GM12878 (cell line): ENCODE data around the gene NUDT1. TPM values are rescaled to one million over a fixed set of nuclear protein-coding genes. Genes with fewer than 3 reads are reported as not detected.

Source experiments
- BCL3 ChIP-seq: IDR thresholded peaks from 2 replicates; pipeline ENCODE4 v1.6.1; 2011; ENCODE audit warnings: borderline replicate concordance, low read depth, mild to moderate bottlenecking, moderate library complexity, low read length; ENCODE audit not compliant: insufficient read depth, poor library complexity, severe bottlenecking
- CBFB ChIP-seq: IDR thresholded peaks from 2 replicates; pipeline ENCODE4 v1.6.1; 2016; ENCODE audit warnings: antibody characterized with exemption, low read depth
- CBX3 ChIP-seq: fragments of 200-600 bp; sonication (generic); IDR thresholded peaks from 2 replicates; pipeline ENCODE4 v1.6.1; 2016; ENCODE audit warnings: low read depth, borderline replicate concordance
- CUX1 ChIP-seq: IDR thresholded peaks from 2 replicates; pipeline ENCODE4 v1.6.1; 2012; ENCODE audit warnings: improper control_type of control experiment, low read depth, low read length; ENCODE audit not compliant: insufficient replicate concordance
- E2F4 ChIP-seq: IDR thresholded peaks from 2 replicates; pipeline ENCODE4 v1.6.1; 2012; ENCODE audit warnings: low read depth, low read length, improper control_type of control experiment
- MXI1 ChIP-seq: fragments of 150-350 bp; IDR thresholded peaks from 2 replicates; pipeline ENCODE4 v1.6.1; 2011; ENCODE audit warnings: low read depth, mild to moderate bottlenecking, inconsistent platforms, low read length, improper control_type of control experiment
- ZBTB40 ChIP-seq: fragments of 450-650 bp; IDR thresholded peaks from 2 replicates; pipeline ENCODE4 v1.6.1; 2016; ENCODE audit warnings: mild to moderate bottlenecking, moderate library complexity, borderline replicate concordance
- polyA plus RNA-seq, 11 experiments: library from polyadenylated mRNA; depleted of rRNA in 4 of 11; unstranded in 6 of 11; stranded (reverse) in 5 of 11; fragments of >200 nt; fragmentation: Nextera tagmentation in 4 of 11; fragmentation: Illumina TruSeq in 1 of 11; extraction: Ambion mirVana in 4 of 11; extraction: Trizol in 1 of 11; gene quantifications; 1 replicate in 1 of 11; 2 replicates in 10 of 11; pipeline versions ENCODE4 v1.2.1 to v1.2.3, GENCODE V29; 2011 to 2016; ENCODE audit warnings: inconsistent platforms in 2 of 11, missing spikeins in 2 of 11, low read depth in 1 of 11
- total RNA-seq, 4 experiments: library from RNA; depleted of rRNA in 3 of 4; stranded (reverse); fragments of >200 nt in 3 of 4; fragmentation: Illumina TruSeq in 1 of 4; extraction: Trizol in 1 of 4; gene quantifications; 2 replicates each; pipeline versions ENCODE4 v1.2.1 to v1.2.3, GENCODE V29; 2013 to 2021

NUDT1 gene
- total and polyA plus RNA-seq, 10 of the 15 experiments (the other 5 are each of a cell fraction or from before 2014, with no cell fraction given) = 7.7 to 122 (median 59.2) TPM

DNA sequence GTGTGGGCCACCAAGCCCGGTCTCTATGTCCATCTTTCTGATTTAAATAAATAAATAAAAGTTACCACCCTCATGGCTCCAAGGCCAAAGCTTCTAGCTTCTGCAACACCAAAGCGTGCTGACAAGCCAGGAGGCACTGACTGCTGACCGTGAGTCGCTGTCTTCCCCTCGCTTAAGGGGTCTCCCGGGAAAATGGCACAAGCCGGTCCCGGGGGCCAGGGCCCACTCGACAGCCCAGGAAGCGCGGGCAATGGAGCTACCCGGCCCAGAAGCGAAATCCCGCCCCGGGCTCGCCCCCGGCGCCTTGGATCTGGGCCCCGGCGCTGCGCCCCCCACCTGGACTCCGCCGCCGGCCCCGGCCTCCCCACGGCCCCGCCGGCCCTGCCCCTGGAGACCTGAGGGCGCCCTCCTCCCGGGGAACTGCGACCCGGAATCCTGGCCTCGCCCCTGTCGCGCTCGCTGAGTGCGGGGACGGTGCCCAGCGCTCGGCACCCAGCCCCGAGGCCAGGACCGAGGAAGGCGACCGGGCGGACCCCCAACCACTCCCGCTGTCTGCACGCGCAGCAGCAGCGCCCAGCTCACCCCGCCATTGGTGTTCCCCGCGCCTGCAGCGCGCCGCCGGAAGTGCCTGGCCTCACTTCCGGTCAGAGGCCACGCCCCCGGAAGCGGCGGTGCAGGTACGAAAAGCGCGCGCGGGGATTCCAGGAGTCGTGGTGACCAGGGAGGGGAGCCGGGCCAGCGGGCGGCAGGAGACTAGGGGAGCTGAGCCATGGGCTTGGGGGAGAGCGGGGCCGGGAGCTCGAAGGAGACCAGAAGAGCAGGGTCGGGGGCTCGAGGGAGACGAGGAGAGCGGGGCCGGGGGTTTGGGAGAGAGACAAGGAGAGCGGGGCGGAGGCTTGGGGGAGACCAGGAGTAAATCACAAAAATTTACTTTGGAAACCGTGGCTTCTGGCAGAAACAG, at the start of gene NUDT1, which contains the start of gene MRM2 (continued):
- TF ChIP-seq CBX3 = no peak
- peak; percentile 95 for TF ChIP-seq ZBTB40
- TF ChIP-seq MXI1 = peak; percentile 92
- TF ChIP-seq E2F4 = peak; percentile 93
- TF ChIP-seq CBFB = 0 out of 2 replicates have a peak, but pooled peaks have one; percentile 39
- peak; percentile 51 for TF ChIP-seq BCL3
- no peak for TF ChIP-seq CUX1
